ENCODE results near the gene POLR2C.
A peak's percentile ranks its signal among the peaks of the same experiment; 100 is the strongest.
"Not testable (repeated sequence)": the region's sequence is repeated elsewhere in the genome, so short reads cannot be mapped to it uniquely, and the experiment has no call there.

The POLR2C gene

GRCh38 chr16:57479976-57480753 is 17.7 kb downstream of the POLR2C start:
- no peak for DNase-seq

GRCh38 chr16:57480754-57481230 is 18.3 kb downstream of the POLR2C start:
- DNase-seq: no peak

DNA sequence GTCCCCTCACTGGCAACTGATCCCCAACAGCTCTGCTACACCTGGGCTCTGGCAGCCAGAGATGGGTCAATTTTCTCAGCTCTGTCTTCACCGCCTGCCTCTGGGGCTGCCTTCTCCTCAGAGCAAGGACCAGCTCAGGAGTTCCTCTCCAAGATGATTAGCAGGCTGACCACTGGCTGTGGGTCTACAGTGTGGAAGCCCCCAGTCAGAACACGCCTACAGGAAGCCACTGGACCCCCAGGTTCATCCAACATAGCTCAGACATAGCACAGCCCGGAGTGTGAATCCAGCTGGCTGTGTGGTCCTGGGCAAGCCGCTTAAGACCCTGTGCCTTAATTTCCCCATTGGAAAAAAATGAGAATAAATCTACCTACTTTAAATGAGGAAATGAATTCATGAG is 18.9 kb downstream of the POLR2C start:
- DNase-seq: no peak

- DNase-seq: no peak
Measured at GRCh38 chr16:57482845-57483545, 20.5 kb downstream of the POLR2C start.

- DNase-seq: no peak
Measured at GRCh38 chr16:57483725-57484514, 21.4 kb downstream of the POLR2C start.

- DNase-seq: no peak
Measured at GRCh38 chr16:57484515-57485005, 22.1 kb downstream of the POLR2C start.

- no peak for DNase-seq
Measured at GRCh38 chr16:57485091-57485915, 22.8 kb downstream of the POLR2C start.

- peak; percentile 66 for DNase-seq
Measured at GRCh38 chr16:57485916-57486857, 23.7 kb downstream of the POLR2C start, which contains the start of gene DOK4. DOK4 (minus strand) TSS chr16:57486493; CDS start chr16:57479507, 6,986 bp downstream.

DNA sequence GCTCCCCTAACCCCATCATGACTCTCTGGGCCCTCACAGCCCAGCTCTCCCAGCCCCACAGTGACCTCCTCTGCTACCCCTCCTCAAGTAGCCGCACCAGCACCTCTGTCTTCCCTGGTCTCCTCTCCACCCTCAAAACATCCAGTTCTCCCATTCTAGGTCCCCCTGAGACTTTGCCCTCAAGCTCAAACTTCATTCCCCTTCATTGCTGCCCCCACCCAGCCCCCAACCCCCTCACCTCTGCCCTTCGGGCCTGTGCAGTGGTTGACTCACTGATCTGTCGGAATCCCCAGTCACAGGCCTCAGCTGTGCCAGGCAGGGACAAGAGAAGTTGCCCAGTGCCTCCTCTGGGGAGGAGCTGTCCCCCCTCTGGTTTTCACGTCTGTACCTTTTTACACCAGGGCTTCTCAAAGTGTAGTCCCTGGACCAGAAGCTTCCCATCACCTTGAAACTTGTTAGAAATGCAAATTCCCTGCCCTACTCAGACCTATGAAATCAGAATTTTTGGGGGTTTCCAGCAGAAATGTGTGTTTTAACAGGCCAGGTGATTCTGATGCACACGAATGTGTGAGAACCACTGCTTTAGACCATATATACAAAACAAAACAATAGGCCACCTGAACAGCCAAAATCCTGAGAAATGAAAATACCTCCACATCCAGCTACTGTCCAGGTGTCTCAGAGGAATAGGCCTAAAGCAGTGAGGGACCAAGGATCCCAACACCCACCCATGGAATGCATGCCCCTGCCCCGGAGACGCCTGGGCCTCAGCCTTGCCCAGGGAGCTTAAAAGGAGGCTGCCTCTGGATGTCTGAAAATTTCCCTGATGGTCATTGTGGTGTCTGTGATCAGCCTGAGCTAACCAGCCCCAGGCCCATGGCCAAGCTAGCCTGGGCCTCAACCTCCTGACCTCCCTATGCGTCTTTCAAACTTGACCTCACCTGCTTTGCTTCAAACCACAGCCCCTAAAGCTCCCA is 24.7 kb downstream of the POLR2C start:
- no peak for DNase-seq

DNA sequence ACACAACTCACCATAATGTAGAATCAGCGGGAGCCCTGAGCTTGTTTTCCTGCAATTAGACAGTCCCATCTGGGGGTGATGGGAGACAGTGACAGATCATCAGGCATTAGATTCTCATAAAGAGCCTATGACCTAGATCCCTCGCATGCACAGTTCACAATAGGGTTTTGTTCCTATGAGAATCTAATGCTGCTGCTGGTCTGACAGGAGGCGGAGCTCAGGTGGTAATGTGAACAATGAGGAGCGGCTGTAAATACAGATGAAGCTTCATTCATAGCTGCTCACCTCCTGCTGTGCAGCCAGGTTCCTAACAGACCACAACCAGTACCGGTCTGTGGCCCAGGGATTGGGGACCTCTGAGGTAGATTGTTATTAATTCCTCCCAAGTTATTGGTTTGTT is 26.8 kb downstream of the POLR2C start:
- DNase-seq: no peak

- DNase-seq: no peak
Measured at GRCh38 chr16:57493767-57494166, 31.3 kb downstream of the POLR2C start.

- DNase-seq: no peak
Measured at GRCh38 chr16:57497121-57497520, 34.6 kb downstream of the POLR2C start.

- DNase-seq: no peak
Measured at GRCh38 chr16:57498031-57498430, 35.6 kb downstream of the POLR2C start.

- not testable (repeated sequence) for DNase-seq
Measured at GRCh38 chr16:57499941-57500340, 37.5 kb downstream of the POLR2C start.

GRCh38 chr16:57500578-57501111 is 38.2 kb downstream of the POLR2C start:
- no peak for DNase-seq

DNA sequence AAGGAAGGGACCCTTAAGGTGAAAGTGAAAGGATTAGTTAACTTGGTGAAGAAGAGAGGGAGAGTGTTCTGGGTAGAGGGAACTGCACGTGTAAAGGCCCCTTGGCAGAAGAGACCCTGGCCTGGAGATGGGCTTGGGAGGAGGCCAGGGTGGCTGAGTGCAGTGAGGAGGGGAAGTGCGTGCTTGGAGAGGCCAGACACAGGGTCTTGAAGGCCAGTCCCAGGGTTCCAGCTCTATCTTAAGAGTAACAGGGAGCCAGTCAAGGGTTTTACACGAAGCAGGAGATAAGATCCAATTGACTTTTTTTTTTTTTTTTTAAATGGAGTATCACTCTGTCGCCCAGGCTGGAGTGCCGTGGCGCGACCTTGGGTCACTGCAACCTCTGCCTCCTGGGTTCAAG is 39.0 kb downstream of the POLR2C start:
- no peak for DNase-seq

GRCh38 chr16:57502048-57502775 is 39.7 kb downstream of the POLR2C start:
- DNase-seq: no peak

DNA sequence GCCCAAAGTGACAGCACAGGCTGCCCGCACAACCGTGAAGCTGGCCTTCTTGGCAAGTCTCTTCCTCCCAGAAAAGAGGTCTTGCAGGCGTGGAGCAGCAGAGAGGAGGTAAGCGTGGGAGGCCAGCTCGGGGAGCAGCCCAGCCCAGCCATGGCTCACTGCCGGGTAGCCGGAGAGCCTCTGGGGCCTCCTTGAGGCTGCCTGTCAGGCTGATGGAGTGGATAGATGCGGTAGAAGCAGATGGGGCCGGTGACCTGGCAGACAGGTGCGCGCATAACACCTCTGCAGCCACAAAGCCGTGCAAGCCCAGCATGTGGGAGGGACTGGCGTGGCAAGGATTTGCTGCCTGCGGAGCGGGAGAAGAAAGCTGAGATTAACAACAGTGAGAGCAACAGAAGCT is 40.9 kb downstream of the POLR2C start:
- DNase-seq: no peak

DNA sequence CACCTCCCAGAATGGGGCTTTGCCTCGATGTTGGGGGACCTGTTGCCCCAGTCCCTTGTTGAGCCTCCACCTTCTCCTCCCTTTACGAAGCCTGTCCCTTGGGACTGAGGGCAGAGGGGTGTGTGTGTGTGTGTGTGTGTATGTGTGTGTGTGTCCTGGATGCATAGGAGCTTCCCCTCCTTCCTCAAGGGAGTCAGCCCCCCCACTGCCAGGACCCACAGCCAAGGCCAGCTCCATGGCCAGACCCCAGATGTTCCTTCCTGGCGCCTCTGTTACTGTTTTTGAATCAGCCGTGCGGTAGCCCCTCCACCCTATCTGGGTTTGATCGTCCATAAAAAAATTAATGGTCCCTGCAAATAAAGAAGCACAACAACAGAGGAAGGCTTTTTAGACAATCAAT is 41.5 kb downstream of the POLR2C start:
- DNase-seq: no peak

All from OCI-M1 (cell line).